Endometrial microvascular endothelial cells (primary cell): ENCODE measurements around the gene UNK. TPM values are rescaled to one million over a fixed set of nuclear protein-coding genes. Genes with fewer than 3 reads are reported as not detected.
"Not testable (repeated sequence)": the region's sequence is repeated elsewhere in the genome, so short reads cannot be mapped to it uniquely, and the experiment has no call there.

ENCODE experiments used
- in situ Hi-C: cut with HindIII; loops from 2 replicates; pipeline ENCODE4 v1.10.0; 2017; ENCODE audit warnings: low sequenced_read_pairs, low pct_unique_long_range_greater_than_20kb; ENCODE audit errors: inconsistent ontology term
- total RNA-seq: library from RNA; depleted of rRNA; stranded (reverse); fragments of >200 nt; gene quantifications from one replicate; pipeline ENCODE4 v1.2.3, GENCODE V29; 2015; ENCODE audit errors: inconsistent ontology term

The UNK gene
- total RNA-seq, 1 donor from 2014 or later, result 53.0 TPM

- in situ Hi-C loops, result no loop called here
Observed at GRCh38 chr17:75854881-75855309, 70.3 kb downstream of the UNK start.

GRCh38 chr17:75855310-75856061, 70.9 kb downstream of the UNK start, which contains the start of gene WBP2:
TSS of gene WBP2 (minus strand) at chr17:75855335. CDS start at chr17:75855297, 38 bp downstream.
- in situ Hi-C loops, result no loop called here

DNA sequence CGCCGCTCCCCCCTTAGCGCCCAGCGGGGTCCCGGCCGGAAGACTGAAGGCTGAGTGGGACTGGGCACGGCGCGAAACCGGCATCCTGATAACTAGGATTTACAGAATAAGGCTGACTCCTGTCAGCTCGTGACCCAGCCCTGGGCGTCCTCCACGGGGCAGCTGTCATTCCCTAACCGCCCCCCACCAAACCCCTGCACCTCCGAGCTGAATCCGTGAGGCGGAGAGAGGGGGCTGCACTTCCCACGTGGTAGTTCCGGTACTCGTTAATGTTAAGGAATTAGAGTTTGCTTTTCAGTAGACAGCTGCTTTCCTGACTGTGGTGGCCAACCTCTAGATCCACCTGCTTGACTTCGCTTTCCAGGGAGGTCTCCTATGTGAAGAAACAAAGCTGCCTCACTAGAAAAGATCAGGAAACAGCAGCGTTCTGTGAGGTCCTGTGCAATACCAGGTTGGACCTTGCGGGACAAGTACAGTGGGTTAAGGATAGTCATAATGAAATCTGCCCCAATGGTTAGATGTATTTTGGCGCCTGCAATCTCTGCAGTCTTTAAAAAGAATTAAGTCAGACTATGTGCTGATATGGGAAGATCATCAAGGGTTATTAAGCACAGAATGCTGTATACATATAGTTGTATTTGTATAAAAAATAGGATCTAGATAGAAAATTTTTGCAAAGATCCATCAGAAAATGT, 71.6 kb downstream of the UNK start:
- in situ Hi-C loops, result no loop called here

GRCh38 chr17:75859358-75859757, 74.8 kb downstream of the UNK start:
- in situ Hi-C loops, result not testable (repeated sequence)

DNA sequence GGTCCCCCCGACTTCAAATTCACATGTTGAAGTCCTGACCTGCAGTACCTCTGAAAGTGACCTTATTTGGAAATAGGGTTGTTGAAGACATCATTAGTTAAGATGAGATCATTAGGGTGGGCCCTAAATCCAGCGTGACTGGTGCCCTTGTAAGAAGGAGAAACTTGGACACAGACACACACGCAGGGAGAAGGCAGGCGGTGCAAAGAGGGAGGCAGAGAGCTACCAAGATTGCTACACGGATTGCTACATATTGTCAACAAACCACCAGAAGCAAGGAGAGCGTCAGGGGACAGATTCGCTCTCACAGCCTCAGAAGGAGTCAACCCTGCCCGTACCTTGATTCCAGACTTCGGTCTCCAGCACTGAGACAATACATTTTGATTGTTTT, 77.3 kb downstream of the UNK start:
- in situ Hi-C loops, result no loop called here

DNA sequence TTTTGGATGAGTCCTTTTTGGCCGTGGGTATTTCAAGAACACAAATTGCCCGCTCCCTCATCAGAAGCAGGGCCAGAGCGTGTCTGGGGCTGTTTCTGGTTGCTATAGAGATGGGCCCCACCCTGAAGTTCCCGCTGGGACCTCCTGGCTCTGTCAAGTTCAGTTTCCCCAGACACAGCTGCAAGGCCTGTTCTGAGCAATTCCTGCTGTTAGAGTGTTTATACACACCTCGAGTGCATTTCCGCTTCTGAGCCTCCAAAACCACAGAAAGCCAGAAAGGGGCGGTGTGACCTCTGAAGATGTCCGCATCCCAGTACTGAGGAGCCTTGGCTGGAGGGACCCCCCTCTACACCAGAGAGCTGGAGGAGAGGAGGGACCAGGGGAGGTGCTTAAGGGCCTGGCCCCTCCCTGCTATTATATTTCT, 79.9 kb downstream of the UNK start:
- in situ Hi-C loops, result no loop called here

GRCh38 chr17:75864887-75865286, 80.3 kb downstream of the UNK start:
- in situ Hi-C loops, result not testable (repeated sequence)

DNA sequence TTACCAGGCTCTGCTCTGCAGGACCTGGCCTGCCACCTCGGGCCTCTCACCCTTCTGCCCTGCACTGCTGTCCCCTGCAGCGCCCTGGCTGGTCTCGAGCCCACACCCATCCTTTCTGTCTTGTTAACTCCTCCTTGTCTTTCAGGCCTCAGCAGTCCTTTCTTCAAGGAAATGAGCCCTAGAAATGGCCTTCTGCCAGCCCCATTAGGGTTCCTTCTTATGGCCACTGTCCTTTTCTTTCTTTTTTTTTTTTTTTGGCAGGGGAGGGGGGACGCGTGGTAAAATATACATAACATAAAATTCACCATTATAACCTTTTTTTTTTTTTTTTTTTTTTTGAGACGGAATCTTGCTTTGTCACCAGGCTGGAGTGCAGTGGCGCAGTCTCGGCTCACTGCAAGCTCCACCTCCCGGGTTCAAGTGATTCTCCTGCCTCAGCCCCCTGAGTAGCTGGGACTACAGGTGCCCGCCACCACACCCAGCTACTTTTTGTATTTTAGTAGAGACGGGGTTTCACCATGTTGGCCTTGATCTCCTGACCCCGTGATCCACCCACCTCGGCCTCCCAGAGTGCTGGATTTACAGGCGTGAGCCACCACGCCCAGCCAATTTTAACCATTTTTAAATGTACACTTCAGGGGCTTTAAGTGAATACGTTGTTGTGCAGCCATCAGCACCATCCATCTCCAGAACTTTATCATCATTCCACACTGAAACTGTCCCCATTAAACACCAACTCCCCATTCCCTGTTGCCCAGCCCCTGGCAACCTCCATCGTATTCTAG, 81.0 kb downstream of the UNK start:
- in situ Hi-C loops, result not testable (repeated sequence)

- in situ Hi-C loops, result not testable (repeated sequence)
Observed at GRCh38 chr17:75868730-75869281, 84.2 kb downstream of the UNK start.

- in situ Hi-C loops, result no loop called here
Observed at GRCh38 chr17:75869282-75870141, 84.9 kb downstream of the UNK start.

DNA sequence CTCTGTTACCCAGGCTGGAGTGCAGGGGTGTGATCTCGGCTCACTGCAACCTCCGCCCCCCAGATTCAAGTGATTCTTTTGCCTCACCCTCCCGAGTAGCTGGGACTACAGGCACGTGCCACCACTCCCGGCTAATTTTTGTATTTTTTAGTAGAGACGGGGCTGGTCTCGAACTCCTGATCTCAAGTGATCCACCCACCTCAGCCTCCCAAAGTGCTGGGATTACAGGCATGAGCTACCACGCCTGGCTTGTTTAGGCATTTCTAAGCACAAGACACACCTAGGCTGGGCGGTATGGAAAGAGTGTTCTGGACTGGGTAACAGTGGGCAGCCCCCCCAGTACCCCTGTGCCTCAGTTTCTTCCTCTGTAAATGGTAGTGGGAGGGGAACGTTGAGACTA, 85.6 kb downstream of the UNK start:
- in situ Hi-C loops, result not testable (repeated sequence)

GRCh38 chr17:75872434-75873351, 88.1 kb downstream of the UNK start:
- in situ Hi-C loops, result no loop called here

GRCh38 chr17:75873587-75874322, 89.1 kb downstream of the UNK start:
- in situ Hi-C loops, result no loop called here

GRCh38 chr17:75874323-75875181, 89.9 kb downstream of the UNK start:
- in situ Hi-C loops, result no loop called here
